Upper lobe of left lung (tissue), 6 donors: ENCODE data around the gene INPP4B. TPM values are rescaled to one million over a fixed set of nuclear protein-coding genes. Genes with fewer than 3 reads are reported as not detected.

Source experiments
- ATAC-seq, 2 donors: fragments of 200-7000 bp; cut with Tn5 transposase; one replicate each; pipeline ENCODE4 v1.9.1; 2022; ENCODE audit warnings: mild to moderate bottlenecking in 2 of 2, moderate library complexity in 2 of 2; ENCODE audit not compliant: low FRiP score in 2 of 2
- DNase-seq, 2 donors: peaks; one replicate each; pipeline ENCODE4 v3.0.0-alpha.2; 2019 to 2020
- H3K27ac ChIP-seq, 4 donors: fragments of 200-600 bp; sonication (generic); one replicate each; pipeline ENCODE4 v1.5.1; 2016 to 2019
- H3K27me3 ChIP-seq, 4 donors: fragments of 200-600 bp; sonication (generic); one replicate each; pipeline ENCODE4 v1.5.1; 2017 to 2019
- H3K36me3 ChIP-seq, 4 donors: fragments of 200-600 bp; sonication (generic); one replicate each; pipeline ENCODE4 v1.5.1; 2016 to 2019
- H3K4me1 ChIP-seq, 4 donors: fragments of 200-600 bp; sonication (generic); one replicate each; pipeline ENCODE4 v1.5.1; 2018 to 2019
- H3K4me3 ChIP-seq, 4 donors: fragments of 200-600 bp; sonication (generic); one replicate each; pipeline ENCODE4 v1.5.1; 2017 to 2019; ENCODE audit warnings: mild to moderate bottlenecking in 2 of 4, moderate library complexity in 1 of 4
- H3K9me3 ChIP-seq, 4 donors: fragments of 200-600 bp; sonication (generic); one replicate each; pipeline ENCODE4 v1.5.1; 2018 to 2019
- EP300 ChIP-seq, 4 donors: sonication (generic); formaldehyde crosslinking; IDR thresholded peaks; one replicate each; pipeline ENCODE4 v1.5.1; 2017; ENCODE audit warnings: antibody characterized with exemption in 4 of 4, control low read depth in 2 of 4
- POLR2A ChIP-seq, 4 donors: fragments of 450-650 bp; IDR thresholded peaks; one replicate each; pipeline ENCODE4 v1.5.1; 2016 to 2017; ENCODE audit warnings: antibody characterized with exemption in 4 of 4, mild to moderate bottlenecking in 2 of 4
- POLR2AphosphoS5 ChIP-seq, 2 donors: sonication (generic); formaldehyde crosslinking; IDR thresholded peaks; one replicate each; pipeline ENCODE4 v1.5.1; 2017; ENCODE audit warnings: antibody characterized with exemption in 2 of 2
- WGBS, 2 donors: methylation state at CpG; one replicate each; pipeline ENCODE4 v1.1.5; 2017 to 2018; 5-methylcytosine and 5-hydroxymethylcytosine counted together
- total RNA-seq, 6 donors: library from RNA; depleted of rRNA in 4 of 6; stranded (reverse); fragments of >200 nt in 4 of 6; gene quantifications; one replicate each; pipeline versions ENCODE4 v1.1.0 to v1.2.1, GENCODE V29; 2016 to 2021
- TF ChIP-seq, protein P1 (sequence below), 6 experiments: fragments of 450-650 bp in 4 of 6; fragments of 200-600 bp in 2 of 6; sonication (generic) in 2 of 6; IDR thresholded peaks; one replicate each; pipeline ENCODE4 v1.5.1; 2016 to 2019; ENCODE audit warnings: antibody characterized with exemption in 6 of 6
- donor health status: DM: no; HTN: no; CAD: no; lungs with moderate emphysema.
- donor health status: DM: no; HTN: yes; CAD: no; lungs with severe emphysema.

INPP4B gene
- total RNA-seq, 6 donors from 2014 or later: 4.7 to 31.4 (median 10.4) TPM

DNA sequence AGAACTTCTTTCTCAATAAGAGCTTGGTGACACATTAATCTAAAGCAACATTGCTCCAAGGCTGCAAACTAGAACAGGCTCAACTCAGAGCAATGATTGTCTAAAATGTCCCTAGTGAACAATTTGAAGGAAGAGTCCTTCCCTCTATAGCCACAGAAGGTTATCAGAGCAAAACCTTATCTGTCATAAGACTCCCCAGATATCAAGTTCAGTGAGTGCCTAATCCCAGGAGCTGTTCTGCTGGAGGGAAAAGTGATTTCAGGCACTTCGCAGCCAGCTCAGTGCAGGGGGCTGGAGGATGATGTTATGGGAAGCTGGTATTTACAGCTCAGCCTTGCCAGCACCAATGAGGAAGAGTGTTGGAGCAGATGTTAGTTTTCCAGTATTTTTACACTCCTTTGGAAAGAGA, 497.5 kb downstream of the INPP4B start:
- TF ChIP-seq EP300 (IDR thresholded peaks at IDR 0.05): no peak
- TF ChIP-seq POLR2A (IDR thresholded peaks at IDR 0.05): no peak
- no peak for TF ChIP-seq POLR2AphosphoS5 (IDR thresholded peaks at IDR 0.05)
- TF ChIP-seq, protein P1, sequence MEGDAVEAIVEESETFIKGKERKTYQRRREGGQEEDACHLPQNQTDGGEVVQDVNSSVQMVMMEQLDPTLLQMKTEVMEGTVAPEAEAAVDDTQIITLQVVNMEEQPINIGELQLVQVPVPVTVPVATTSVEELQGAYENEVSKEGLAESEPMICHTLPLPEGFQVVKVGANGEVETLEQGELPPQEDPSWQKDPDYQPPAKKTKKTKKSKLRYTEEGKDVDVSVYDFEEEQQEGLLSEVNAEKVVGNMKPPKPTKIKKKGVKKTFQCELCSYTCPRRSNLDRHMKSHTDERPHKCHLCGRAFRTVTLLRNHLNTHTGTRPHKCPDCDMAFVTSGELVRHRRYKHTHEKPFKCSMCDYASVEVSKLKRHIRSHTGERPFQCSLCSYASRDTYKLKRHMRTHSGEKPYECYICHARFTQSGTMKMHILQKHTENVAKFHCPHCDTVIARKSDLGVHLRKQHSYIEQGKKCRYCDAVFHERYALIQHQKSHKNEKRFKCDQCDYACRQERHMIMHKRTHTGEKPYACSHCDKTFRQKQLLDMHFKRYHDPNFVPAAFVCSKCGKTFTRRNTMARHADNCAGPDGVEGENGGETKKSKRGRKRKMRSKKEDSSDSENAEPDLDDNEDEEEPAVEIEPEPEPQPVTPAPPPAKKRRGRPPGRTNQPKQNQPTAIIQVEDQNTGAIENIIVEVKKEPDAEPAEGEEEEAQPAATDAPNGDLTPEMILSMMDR (IDR thresholded peaks at IDR 0.05): no peak
- H3K36me3 ChIP-seq: no peaks in the 10 kb centered on the region
- ATAC-seq: no peak
- H3K27me3 ChIP-seq: no peaks in the 10 kb centered on the region
- peaks cover 0 to 27% (median 17%) of the 10 kb centered on the region in 4 donors for H3K4me1 ChIP-seq
- no peak overlapping the region for H3K4me3 ChIP-seq
- WGBS, 2 donors: 78 to 83% methylated on average over 1 of the region's 1 CpG
- H3K27ac ChIP-seq: peak overlapping the region in 1 of 4 donors; percentile 35
- DNase-seq: no peak
- H3K9me3 ChIP-seq: no peaks in the 10 kb centered on the region

DNA sequence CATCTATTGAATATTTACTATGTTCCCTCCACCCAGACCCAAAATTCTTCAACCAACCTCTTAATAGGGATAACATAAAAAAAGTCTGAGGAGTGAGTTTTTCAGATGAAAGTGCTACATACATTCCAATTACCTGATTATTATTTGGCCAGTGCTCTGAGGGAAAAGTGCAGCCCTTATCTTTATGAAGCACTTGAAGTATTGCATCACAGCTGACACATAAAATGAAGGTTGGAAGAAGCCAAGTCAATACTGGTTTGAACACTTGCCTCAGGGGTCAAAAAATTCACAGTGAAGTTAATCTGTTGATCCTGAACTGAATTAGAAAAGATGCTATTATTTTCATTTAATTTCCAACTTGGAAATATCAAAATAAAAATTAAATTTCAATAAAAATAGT, 498.9 kb downstream of the INPP4B start:
- ATAC-seq (no peak), DNase-seq (no peak)
- no peaks in the 10 kb centered on the region for H3K36me3 ChIP-seq
- no peaks in the 10 kb centered on the region for H3K27me3 ChIP-seq
- H3K4me1 ChIP-seq: peaks cover 0 to 20% (median 8%) of the 10 kb centered on the region in 4 donors
- no peak overlapping the region for H3K27ac ChIP-seq
- no peak overlapping the region for H3K4me3 ChIP-seq
- H3K9me3 ChIP-seq: no peaks in the 10 kb centered on the region
- TF ChIP-seq EP300 (IDR thresholded peaks at IDR 0.05): no peak
- TF ChIP-seq POLR2A (IDR thresholded peaks at IDR 0.05): no peak
- TF ChIP-seq, protein P1 (IDR thresholded peaks at IDR 0.05): no peak
- no peak for TF ChIP-seq POLR2AphosphoS5 (IDR thresholded peaks at IDR 0.05)

DNA sequence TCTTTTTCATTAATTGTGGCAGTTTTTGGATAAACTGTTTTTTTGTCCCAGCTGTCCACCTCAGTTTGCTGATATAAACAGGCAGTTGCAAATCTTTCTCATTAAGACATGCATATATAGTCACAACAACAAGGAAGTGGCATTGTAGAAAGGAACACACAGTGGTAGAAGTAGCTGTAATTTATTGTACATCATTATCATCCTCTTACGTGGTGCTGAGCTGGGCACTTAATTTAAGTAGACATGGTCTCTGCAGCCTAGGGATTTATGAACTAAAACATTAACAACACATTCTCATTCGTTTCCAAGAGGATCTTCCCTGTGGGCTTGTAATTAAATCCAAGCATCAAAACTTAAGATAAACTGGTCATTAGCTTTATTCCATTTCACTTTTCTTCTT, 500.2 kb downstream of the INPP4B start:
- Histone ChIP-seq H3K27ac (no peak overlapping the region), H3K27me3 (no peaks in the 10 kb centered on the region), H3K4me1 (peaks cover 0 to 10% (median 4%) of the 10 kb centered on the region in 4 donors), H3K4me3 (no peak overlapping the region), H3K9me3 (no peaks in the 10 kb centered on the region), H3K36me3 (no peaks in the 10 kb centered on the region)
- DNase-seq: no peak
- ATAC-seq: no peak
- no peak for TF ChIP-seq POLR2AphosphoS5 (IDR thresholded peaks at IDR 0.05)
- WGBS, 2 donors: 74 to 80% methylated on average over 2 of the region's 2 CpGs

DNA sequence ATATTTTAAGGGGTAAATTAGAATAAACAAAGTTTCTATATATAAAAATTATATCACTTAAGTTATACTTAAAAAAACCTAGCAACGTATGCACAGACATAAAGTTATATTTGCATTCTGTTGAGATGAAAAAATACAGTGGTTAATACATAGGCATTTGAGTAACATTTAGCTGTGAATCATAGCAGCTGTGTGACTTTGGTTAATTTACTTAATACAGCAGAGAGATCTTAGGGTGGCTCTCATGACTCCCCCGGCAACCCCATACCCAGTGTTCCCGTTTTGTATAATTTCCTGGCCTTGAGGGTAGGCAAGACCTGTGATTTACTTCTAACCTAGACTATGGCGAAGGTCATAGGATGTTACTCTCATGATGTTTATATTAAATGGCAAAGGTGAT, 504.8 kb downstream of the INPP4B start:
- H3K27ac ChIP-seq: no peak overlapping the region
- H3K4me1 ChIP-seq: peaks cover 0 to 3% (median 0%) of the 10 kb centered on the region in 4 donors
- no peaks in the 10 kb centered on the region for H3K27me3 ChIP-seq
- TF ChIP-seq EP300 (IDR thresholded peaks at IDR 0.05) (no peak), POLR2AphosphoS5 (IDR thresholded peaks at IDR 0.05) (no peak), POLR2A (IDR thresholded peaks at IDR 0.05) (no peak)
- TF ChIP-seq, protein P1 (IDR thresholded peaks at IDR 0.05): no peak
- H3K36me3 ChIP-seq: no peaks in the 10 kb centered on the region
- H3K9me3 ChIP-seq: no peaks in the 10 kb centered on the region
- H3K4me3 ChIP-seq: no peak overlapping the region
- WGBS, 2 donors: 95 to 96% methylated on average over 4 of the region's 4 CpGs
- DNase-seq: no peak
- ATAC-seq: no peak

DNA sequence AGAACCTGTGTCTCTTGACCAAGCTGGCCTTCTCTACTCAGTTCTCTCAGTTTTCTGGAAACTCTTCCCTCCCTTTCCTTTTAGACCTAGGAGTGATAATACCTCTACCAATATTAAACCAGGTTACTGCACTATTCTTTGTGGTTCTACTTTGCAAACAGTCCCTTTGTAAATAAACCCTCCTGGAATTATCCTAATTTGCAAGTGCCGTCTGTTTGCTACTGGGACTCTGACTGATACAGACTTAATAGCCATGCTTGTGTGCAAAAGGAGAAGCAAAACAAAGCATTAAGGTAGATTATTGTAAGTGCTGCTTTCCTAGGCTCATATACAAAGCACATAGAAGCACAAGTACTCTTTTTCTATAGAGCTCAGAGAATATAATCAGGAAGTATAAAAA, 507.0 kb downstream of the INPP4B start:
- H3K4me3 ChIP-seq: no peak overlapping the region
- H3K36me3 ChIP-seq: no peaks in the 10 kb centered on the region
- no peak for DNase-seq
- no peak overlapping the region for H3K27ac ChIP-seq
- 87 to 100% methylated on average over 1 of the region's 1 CpG for WGBS, 2 donors
- H3K4me1 ChIP-seq: no peaks in the 10 kb centered on the region
- no peaks in the 10 kb centered on the region for H3K27me3 ChIP-seq
- TF ChIP-seq POLR2AphosphoS5 (IDR thresholded peaks at IDR 0.05): no peak
- TF ChIP-seq, protein P1 (IDR thresholded peaks at IDR 0.05): no peak
- no peak for TF ChIP-seq POLR2A (IDR thresholded peaks at IDR 0.05)
- no peak for TF ChIP-seq EP300 (IDR thresholded peaks at IDR 0.05)
- no peak for ATAC-seq
- H3K9me3 ChIP-seq: no peaks in the 10 kb centered on the region
